CD1c-positive myeloid dendritic cell (primary cell): ENCODE data around the gene TPCN2.

Experiments
- DNase-seq: peaks from one replicate; pipeline ENCODE4 v3.0.0-alpha.2; 2016; ENCODE audit errors: extremely low spot score

TPCN2 gene

GRCh38 chr11:69113226-69113625, 64.5 kb downstream of the TPCN2 start:
- no peak for DNase-seq

GRCh38 chr11:69113646-69114340, 65.1 kb downstream of the TPCN2 start:
- no peak for DNase-seq

GRCh38 chr11:69114362-69114761, 65.6 kb downstream of the TPCN2 start:
- DNase-seq: no peak

DNA sequence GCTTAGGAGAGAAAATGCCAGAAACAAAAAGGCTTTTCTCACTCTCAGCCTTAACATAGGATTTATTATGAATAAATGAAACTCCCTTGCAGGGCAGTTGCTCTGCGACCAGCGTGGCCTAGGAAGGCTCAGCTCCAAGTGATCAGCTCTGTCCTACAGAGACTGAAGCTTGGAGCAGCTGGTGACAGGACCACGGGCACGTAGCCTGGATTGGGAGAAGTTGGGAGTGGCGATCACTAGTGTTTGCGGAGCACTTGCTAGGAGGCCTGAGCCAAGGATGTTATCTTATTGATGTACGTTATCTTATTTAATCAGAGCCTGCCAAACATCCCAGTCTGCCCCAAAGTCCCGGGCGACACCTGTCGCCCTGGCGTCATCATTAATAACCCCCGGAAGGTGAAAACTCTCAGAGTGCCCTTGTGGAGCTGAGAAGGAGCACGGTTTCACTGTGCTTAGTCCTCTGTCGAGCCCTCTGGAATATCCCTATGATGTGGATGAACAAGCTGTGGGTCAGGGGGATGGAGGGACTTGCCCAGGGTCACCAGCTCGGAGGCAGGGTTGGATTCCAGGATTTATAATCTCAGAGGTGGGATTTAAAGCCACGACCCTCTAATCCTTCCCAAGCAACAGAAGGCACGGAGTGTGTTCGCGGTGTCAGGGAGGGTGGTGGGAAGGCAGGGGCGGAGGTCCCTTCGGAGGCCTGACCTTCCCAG, 66.2 kb downstream of the TPCN2 start:
- DNase-seq: no peak

DNA sequence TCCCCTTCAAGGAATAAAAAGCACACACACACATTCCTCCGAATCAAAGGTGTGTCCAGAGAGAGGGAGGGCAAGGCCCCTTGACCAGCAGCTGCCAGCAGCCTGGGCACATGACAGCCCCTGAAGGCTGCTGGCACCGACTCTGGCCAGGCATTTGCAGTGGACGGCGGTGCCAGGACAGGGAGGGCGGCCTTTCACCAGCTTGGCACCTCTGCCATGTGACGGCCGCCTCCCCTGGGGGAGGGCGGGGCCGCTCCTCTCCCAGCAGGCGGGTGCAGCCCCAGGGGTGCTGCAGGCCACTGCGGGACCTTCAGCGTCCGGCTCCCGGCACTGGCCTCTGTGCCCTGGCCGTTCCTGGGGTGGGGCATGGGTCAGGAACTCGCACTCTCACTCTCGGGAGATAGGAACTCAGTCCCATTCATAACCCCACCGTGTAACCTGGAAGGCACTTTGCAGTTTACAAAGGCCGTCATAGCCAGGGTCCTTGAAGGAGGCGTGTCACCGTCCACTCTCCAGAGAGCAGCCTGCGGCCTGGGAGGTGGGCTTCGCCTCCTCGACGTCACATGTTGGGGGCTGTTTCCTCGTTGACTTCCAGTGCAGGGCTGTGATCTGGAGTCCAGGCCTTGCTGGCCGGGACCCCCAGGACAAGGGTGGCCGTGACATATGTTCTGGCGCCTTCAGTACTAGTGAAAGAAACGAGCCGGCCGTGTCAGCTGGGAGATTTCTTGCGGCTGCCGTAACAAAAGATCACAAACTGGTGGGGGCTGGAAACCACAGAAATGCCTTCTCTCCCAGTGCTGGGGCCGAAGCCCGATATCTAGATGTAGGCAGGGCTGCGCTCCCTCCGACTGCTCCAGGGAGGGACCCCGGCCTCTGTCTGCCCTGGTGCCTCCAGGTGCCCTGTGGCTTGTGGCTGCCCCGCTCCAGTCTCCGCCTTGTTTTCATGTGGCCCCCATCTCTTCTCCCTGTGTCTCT, 67.1 kb downstream of the TPCN2 start:
- DNase-seq: no peak

DNA sequence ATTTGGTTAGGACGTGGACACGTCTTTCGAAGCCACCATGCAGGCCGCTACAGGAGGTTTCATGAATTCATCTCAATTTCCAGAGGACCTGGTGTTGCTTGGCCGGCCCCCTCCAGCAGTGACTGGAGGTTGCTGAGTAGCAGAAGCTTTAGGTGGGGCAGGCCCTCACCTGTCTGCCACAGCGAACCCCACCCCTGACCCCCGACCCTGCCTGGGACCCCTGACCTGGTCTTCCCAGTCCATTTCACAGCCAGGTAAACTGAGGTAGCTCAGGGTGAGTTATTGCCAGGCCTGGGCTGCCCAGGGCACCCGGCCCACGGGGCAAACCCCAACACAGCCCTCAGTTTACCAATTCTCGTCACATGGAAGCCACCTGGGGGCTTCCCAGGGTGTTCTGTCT, 67.9 kb downstream of the TPCN2 start:
- DNase-seq: no peak

DNA sequence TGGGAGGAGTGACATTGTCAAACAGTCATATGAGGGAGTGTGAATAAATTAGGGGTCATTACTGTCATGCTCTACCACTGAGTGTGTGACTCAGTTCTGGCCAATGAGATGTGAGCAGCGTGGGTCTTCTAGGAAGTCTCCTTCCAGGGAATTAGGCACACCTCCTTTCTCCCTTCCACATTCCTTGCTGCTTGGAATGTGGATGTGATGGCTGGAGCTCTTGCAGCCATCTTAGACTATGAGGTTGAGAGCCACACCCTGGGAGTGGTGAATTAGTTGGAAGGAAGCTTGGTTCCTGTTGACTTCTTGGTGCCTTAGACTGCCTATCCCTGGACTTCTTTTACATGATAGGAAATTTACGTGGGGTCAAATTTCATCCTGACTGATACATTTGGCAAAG, 70.5 kb downstream of the TPCN2 start:
- no peak for DNase-seq

DNA sequence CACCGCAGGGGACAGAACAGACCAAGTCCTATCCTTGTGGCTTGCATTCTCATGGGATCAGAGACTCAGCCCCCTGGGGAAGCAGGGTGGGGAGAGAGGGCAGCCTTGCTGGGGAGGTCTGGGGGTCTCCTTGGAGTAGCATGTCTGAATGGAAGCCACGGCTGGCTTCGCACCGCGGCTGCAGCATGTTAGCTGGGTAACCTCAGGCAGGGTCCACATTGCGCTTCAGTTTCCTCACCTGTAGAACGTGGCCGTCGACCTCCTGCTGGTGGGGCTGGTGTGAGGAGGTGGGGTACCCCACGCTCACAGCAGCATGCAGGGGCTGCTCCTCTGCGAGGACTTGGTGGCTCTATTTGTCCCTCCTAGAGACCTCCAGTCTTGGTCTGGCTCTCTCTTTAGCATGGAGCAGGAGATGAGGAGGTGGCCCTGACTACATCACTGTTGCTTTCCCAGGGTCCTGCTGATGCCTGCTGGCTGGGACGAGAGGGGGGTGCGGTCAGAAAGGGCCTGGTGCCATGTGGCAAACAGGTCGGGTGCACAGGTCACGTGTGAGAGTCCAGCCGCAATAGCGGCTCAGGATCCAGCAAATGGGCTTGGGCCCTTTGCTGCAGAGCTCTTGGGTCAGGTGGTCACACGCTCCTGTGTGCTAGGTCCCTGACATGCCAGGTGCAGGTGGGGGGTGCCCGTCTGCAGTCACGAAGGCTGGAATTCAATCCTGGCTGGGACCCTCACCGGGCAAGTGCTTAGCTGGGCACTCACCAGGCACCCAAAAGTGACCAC, 71.6 kb downstream of the TPCN2 start:
- DNase-seq: no peak

DNA sequence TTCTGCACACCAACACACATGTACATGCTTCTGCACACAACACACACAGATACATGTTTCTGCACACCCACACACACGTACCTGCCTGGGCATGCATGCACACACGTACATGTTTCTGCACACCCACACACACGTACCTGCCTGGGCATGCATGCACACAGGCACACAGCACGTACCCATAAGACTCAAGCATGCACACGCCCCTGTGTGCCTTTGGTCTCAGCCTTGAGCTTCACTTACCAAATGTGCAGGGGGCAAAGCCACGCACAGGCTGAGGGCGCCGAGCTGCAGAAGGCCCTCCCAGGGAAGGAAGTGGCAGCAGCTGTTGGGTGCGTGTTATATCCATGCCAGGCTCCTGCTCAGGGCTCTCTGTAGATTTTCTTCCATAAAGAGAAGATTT, 72.3 kb downstream of the TPCN2 start:
- DNase-seq: no peak

- DNase-seq: no peak
Observed at GRCh38 chr11:69121621-69122325, 73.0 kb downstream of the TPCN2 start.

DNA sequence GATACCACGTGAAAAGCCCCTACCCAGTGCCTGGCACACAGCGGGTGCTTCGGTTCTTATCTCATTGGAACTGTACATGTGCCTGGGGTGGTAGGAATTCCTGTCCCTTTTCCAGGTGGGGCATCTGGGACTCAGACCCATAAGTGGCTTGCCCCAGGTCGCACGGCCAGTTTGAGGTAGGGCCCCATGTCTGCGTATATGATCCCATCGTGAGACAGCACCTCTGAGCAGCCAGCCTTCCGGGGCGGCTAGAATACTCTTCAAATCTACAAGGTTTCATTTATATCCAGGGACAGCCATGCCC, 73.5 kb downstream of the TPCN2 start:
- no peak for DNase-seq

DNA sequence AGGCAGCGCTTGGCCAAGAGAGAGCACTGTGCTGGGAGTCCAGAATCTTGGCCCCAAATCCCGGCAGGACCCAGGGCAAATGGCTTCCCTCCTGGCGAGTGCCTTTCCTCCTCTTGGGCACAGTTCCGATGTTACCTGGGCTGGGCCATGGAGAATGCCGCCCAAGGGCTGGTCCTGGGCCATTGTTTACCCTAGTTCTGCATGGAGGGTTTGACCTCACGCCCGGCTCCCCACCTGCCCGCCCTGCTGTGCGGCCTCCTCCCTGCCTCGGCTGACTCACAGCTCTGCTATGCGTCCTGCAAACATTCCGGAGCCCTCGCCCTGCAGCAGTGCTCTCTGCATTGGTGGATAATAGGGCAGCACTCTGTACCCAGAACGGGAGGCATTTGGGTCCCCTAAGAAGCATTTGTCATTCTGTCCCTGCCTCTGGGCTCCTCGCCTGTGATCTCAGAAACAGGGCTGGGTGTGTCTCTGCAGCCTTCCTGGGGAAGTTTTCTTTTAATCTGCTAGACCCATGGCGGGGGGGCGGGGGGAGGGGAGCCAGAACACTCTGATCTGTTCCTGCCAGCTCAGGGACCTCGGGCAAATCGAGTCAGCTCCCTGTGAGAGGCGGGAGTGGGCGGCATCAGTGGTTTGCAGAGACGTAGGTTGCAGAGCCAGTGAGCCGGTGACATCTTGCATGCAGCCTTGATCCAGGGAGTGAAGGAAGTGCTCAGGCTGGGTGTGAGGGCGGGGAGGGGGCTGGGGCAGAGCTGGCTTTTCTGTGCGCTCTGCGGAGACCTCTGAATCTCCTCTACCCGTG, 74.1 kb downstream of the TPCN2 start:
- DNase-seq: peak; percentile 77

- DNase-seq: peak; percentile 56
Observed at GRCh38 chr11:69123593-69124545, 75.1 kb downstream of the TPCN2 start.

DNA sequence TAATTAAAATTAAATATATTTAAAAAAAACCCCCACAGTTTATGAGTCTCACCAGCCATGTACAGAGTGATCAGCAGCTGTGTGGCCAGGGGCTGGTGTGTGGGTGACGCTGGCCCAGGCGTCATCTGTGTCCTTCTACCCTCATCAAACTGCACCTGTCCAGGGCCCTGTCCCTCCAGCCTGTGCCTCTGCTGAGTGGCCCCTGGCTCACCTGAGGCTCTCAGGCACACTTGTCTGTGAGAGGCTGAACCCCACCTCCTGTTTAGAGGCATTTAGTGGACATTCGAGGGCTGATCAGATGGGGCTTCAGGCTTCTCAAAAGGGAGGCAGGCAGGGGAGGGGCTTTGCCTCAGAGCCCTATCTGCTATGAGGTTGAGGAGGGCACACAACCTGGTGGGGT, 77.1 kb downstream of the TPCN2 start:
- DNase-seq: no peak

- no peak for DNase-seq
Observed at GRCh38 chr11:69126286-69126685, 77.6 kb downstream of the TPCN2 start.

- no peak for DNase-seq
Observed at GRCh38 chr11:69127081-69127850, 78.5 kb downstream of the TPCN2 start.

GRCh38 chr11:69127884-69128283, 79.2 kb downstream of the TPCN2 start:
- no peak for DNase-seq

DNA sequence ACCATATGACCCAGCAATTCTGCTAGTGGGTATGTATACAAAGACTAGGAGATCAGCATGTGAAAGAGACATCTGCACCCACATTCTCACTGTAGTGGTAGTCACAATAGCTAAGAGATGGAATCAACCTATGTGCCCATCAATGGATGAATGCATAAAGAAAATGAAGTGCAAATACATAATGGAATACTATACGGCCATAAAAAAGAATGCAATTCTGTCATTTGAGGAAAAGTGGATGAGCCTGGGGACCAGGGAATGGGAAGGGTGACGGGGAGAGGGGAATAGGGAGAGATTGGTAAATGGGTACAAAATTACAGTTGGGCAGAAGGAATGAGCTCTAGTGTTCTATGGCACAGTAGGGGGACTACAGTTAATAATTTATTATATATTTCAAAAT, 80.3 kb downstream of the TPCN2 start:
- no peak for DNase-seq
